NAMALWA (cell line): Measurements from ENCODE around the gene JUN.

Source experiments
- DNase-seq: peaks from one replicate; pipeline ENCODE4 v3.0.0-alpha.2; 2015; ENCODE audit warnings: low spot score

The JUN gene

DNA sequence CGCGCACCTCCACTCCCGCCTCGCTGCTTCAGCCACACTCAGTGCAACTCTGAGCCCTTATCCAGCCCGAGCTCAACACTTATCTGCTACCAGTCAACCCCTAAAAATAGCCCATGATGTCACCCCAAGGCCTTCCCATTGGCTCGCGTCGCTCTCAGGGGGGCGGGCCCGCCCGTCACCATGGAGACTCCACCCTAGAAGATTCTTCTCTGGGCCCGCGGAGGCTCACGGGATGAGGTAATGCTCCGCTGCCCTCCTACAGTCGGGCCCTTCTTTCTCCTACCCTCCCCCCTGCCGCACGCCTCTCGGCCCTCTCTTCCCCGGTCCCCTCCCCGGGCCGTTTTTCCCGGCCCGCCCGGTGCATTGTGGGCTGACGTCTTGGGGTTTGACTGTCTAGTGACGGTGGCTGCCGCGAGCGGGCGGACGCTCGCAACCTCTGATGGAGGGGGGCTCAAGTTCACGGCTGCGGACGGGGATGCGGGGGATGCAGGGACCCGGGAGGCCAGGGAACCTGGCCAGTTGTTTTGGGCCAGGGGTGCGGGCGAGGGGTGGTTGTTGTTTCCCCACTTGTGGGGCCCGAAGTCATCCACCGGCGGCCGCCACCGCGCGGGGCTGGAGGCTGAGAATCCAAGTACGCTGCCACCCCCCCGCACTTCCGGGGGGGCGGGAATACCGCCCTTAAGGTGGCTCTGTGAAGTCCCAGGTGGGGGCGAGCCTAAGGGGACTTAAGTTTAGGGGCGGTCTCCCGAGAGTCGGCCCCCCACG is at the start of gene JUN:
Gene JUN, minus strand, starts transcription at position 55 of the 765 bp plus-strand sequence. CDS start 977 bp downstream, outside the sequence.
- peak; percentile 99 for DNase-seq

GRCh38 chr1:58833166-58833565 is 49.3 kb upstream of the JUN start:
- DNase-seq = no peak

DNA sequence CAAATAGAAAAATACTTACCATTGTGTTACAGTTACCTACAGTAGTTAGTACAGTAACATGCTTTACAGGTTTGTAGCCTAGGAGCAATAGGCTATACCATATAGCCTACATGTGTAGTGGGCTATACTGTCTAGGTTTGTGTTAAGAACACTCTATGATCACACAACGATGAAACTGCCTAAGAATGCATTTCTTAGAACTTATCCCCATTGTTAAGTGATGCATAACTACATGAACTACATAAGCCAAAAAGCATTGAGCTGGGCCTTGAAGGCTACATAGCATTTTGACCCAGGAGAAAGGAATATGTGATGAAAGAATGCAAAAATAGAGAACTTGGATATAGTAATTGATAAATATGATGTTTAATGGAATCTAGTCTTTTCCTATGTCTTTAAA is 46.4 kb upstream of the JUN start:
- no peak for DNase-seq

DNA sequence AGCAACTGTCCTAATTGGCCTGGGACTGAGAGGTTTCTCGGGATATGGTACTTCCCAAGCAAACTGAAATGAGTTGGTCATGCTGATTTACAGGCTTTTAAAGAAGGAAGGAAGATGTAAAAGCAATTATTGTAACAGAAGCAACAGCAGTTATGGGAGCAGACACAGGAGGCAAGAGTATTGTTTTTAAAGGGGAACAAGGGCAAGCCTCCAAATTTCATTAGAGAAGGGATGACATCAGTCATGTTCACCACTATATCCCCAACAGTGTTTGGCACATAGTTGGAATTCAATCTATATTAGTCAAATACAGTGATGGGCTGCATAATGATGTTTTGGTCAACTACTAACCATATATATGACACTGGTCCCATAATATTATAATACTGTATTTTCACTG is 46.0 kb upstream of the JUN start:
- DNase-seq = no peak

DNA sequence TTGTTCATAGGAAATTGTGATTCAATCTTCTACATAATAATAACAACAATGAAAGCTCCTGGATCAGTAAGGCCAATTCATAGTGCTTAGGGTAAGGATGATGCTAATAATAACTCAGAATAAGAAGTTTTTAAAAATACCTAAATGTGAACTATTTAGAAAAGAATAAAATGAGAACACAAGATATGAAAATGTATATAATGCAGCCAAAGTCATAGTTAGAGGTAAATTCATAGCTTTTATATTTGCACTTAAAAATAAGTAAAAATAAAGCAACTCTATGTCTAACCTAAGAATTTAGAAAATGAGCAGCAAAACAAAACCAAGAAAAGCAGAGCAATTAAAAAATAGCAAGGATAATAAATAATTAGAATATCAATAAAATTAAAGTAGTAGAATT is 43.5 kb upstream of the JUN start:
- no peak for DNase-seq

GRCh38 chr1:58824753-58825389 is 41.0 kb upstream of the JUN start:
- DNase-seq = no peak

DNA sequence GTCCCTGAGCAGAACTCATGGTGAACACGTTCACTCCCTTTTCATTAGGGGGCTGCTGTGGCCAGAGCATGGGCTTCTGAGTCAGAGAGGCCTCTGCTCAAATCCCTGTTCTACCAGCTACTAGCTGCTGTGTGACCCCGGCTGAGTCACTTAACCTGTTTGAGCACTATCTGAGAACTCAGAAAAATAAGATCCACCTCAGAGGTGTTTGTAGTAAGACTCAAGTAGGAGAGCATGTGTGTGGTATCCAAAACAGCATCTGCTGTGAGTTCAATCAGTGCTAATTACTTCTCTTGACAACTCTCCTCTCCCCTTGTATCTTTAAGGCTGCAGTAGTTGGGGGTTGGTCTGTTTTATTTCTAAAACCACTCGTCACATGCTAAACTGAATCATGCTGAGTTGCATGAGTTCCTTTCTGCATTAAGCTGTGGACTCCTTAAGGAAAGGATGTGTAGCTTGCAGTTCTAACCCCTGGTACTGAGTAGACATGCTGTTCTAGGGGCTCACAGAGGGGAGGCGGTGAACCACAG is 39.7 kb upstream of the JUN start:
- DNase-seq = no peak

- DNase-seq = no peak
Observed at GRCh38 chr1:58821309-58821708, 37.5 kb upstream of the JUN start.

GRCh38 chr1:58818976-58819375 is 35.1 kb upstream of the JUN start:
- no peak for DNase-seq

DNA sequence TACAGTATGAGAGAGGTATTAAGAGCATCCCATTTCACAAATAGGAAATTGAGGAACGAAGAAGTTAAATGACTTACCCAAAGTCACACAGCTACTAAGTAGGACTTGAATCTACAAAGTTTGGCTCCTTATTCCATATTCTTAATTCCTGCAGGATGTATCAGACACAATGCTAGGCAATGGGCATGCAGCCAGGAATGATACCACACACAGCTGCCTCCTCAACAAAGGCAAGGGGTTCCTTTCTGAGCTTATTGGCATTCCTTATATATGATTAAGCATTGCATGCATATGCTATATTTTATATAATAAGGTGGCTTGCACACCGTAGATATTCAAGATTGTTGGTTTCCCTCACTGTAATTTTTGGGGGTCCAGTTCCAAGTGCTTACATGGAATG is 34.2 kb upstream of the JUN start:
- DNase-seq = no peak

- DNase-seq = no peak
Observed at GRCh38 chr1:58816747-58817221, 32.9 kb upstream of the JUN start.

GRCh38 chr1:58816072-58816746 is 32.4 kb upstream of the JUN start:
- DNase-seq = peak; percentile 84

- DNase-seq = peak; percentile 45
Observed at GRCh38 chr1:58815686-58816071, 31.8 kb upstream of the JUN start.

DNA sequence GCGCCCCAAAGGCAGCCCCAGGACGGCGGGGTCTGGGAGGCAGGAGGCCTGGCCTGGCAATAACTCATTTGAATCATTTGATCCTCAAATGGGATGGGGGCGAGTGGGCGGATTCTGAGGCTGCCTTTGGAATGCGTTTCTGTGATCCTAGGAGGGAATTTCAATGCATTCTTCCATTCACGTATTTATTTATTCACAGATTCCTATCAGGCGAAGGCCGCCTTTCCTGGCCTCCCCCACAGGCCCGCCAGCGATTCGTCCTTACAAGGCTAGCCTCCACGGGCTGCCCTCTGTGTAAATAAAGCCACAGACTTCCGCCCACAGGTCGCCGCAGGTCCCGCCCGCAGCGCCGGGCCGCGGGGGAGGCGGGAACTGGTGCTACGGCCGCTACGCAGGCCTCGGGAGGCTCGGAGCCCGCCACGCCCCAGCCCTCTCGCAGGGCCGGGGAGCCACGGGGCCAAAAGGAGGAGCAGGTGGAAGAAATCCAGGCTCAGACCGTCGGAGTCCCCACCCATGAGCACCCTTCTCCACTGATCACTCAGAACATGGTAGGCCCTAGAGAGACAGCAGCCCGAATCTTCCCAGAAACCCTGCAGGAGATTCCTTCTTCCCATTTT is 31.3 kb upstream of the JUN start:
- peak; percentile 63 for DNase-seq

- no peak for DNase-seq
Observed at GRCh38 chr1:58814251-58815068, 30.6 kb upstream of the JUN start.

- no peak for DNase-seq
Observed at GRCh38 chr1:58813801-58814200, 30.0 kb upstream of the JUN start.

GRCh38 chr1:58813361-58813760 is 29.5 kb upstream of the JUN start:
- no peak for DNase-seq

DNA sequence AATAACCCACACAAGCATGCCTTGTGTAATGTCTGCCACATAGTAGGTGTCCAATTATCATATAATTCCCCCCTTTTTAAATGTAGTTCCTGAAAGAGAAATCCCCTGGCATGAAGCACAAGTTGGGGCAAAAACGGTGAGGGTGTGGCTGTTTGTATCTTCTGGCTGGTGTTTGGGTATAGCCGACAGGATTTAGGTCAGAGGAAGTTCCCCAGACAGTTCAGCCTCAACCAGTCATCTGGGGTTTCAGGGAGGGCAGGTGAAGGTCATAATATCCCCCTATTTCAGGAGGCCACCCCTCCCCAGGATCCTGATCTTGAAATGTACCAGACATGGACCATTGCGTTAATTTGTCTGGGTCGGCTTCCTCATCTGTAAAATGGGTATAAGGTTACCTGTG is 29.1 kb upstream of the JUN start:
- DNase-seq = no peak

- DNase-seq = no peak
Observed at GRCh38 chr1:58812468-58812867, 28.6 kb upstream of the JUN start.

- DNase-seq = no peak
Observed at GRCh38 chr1:58811303-58811702, 27.5 kb upstream of the JUN start.

GRCh38 chr1:58809325-58810010 is 25.6 kb upstream of the JUN start:
- DNase-seq = no peak
